Renal cortical epithelial cell (primary cell): ENCODE measurements around the gene USP10. TPM values are rescaled to one million over a fixed set of nuclear protein-coding genes. Genes with fewer than 3 reads are reported as not detected.

ENCODE experiments used
- DNase-seq: peaks from one replicate; pipeline ENCODE4 v3.0.0-alpha.2; 2011; ENCODE audit warnings: low read depth
- total RNA-seq: library from RNA; depleted of rRNA; stranded (reverse); fragments of >200 nt; gene quantifications from 2 replicates; pipeline ENCODE4 v1.2.3, GENCODE V29; 2014

USP10 gene
- total RNA-seq, 1 donor from 2014 or later = 86.7 TPM

- no peak for DNase-seq
These were observed 571 bp upstream of the USP10 start for GRCh38 chr16:84699147-84699711.

GRCh38 chr16:84700446-84701300, 873 bp downstream of the USP10 start:
- DNase-seq = peak; percentile 33

- no peak for DNase-seq
These were observed 3.9 kb downstream of the USP10 start for GRCh38 chr16:84703681-84704080.

GRCh38 chr16:84704253-84704652, 4.5 kb downstream of the USP10 start:
- DNase-seq = no peak

- no peak for DNase-seq
These were observed 7.1 kb downstream of the USP10 start for GRCh38 chr16:84706856-84707255.

GRCh38 chr16:84709609-84710008, 9.8 kb downstream of the USP10 start:
- no peak for DNase-seq

- DNase-seq = no peak
These were observed 10.9 kb downstream of the USP10 start for GRCh38 chr16:84710686-84711085.

GRCh38 chr16:84712138-84712671, 12.4 kb downstream of the USP10 start:
- DNase-seq = no peak

- no peak for DNase-seq
These were observed 13.3 kb downstream of the USP10 start for GRCh38 chr16:84712801-84713775.

GRCh38 chr16:84714028-84714427, 14.2 kb downstream of the USP10 start:
- DNase-seq = no peak

GRCh38 chr16:84715424-84715823, 15.6 kb downstream of the USP10 start:
- DNase-seq = no peak

- DNase-seq = no peak
These were observed 16.1 kb downstream of the USP10 start for GRCh38 chr16:84715854-84716253.

- no peak for DNase-seq
These were observed 16.9 kb downstream of the USP10 start for GRCh38 chr16:84716740-84717139.

GRCh38 chr16:84717484-84717883, 17.7 kb downstream of the USP10 start:
- DNase-seq = no peak

GRCh38 chr16:84720177-84720579, 20.4 kb downstream of the USP10 start:
- no peak for DNase-seq

GRCh38 chr16:84722068-84722467, 22.3 kb downstream of the USP10 start:
- DNase-seq = no peak

GRCh38 chr16:84723906-84724305, 24.1 kb downstream of the USP10 start:
- DNase-seq = peak; percentile 18

GRCh38 chr16:84724606-84725309, 25.0 kb downstream of the USP10 start:
- no peak for DNase-seq

GRCh38 chr16:84725481-84726078, 25.8 kb downstream of the USP10 start:
- no peak for DNase-seq

- DNase-seq = peak; percentile 78
These were observed 26.4 kb downstream of the USP10 start for GRCh38 chr16:84726079-84726668.
